ENCODE measurements around the gene CILP2.

- no peak for TF ChIP-seq ZNF624 (tag by site-specific recombination; IDR thresholded peaks at IDR 0.05)
- no peak for TF ChIP-seq ZNF112 (tag by site-specific recombination; IDR thresholded peaks at IDR 0.05)
- no peak for TF ChIP-seq SP2 (tag by site-specific recombination; IDR thresholded peaks at IDR 0.05)
- no peak for TF ChIP-seq ZSCAN5A (tag by site-specific recombination; IDR thresholded peaks at IDR 0.05)
- TF ChIP-seq ZNF510 (tag by site-specific recombination; IDR thresholded peaks at IDR 0.05; ENCODE audit: insufficient replicate concordance) = no peak
- TF ChIP-seq ZNF549 (tag by site-specific recombination; IDR thresholded peaks at IDR 0.05) = no peak
- no peak for TF ChIP-seq REST (tag by site-specific recombination; IDR thresholded peaks at IDR 0.05)
- TF ChIP-seq MYNN (tag by site-specific recombination; IDR thresholded peaks at IDR 0.05; ENCODE audit: borderline replicate concordance) = no peak
- TF ChIP-seq ZNF175 (tag by site-specific recombination; IDR thresholded peaks at IDR 0.05) = no peak
- no peak for TF ChIP-seq ZNF610 (tag by site-specific recombination; IDR thresholded peaks at IDR 0.05; ENCODE audit: borderline replicate concordance)
- TF ChIP-seq CTCF (tag by site-specific recombination; IDR thresholded peaks at IDR 0.05) = no peak
- TF ChIP-seq OSR2 (tag by site-specific recombination; IDR thresholded peaks at IDR 0.05) = no peak
- TF ChIP-seq ZNF114 (tag by site-specific recombination; IDR thresholded peaks at IDR 0.05) = no peak
- no peak for TF ChIP-seq PATZ1 (tag by site-specific recombination; IDR thresholded peaks at IDR 0.05)
Observed at GRCh38 chr19:19566306-19566705, 28.2 kb downstream of the CILP2 start.
